HEK293 (cell line): ENCODE data around the gene SBF2.

Experiments
- CTCF ChIA-PET: fragments of 350-600 bp; formaldehyde crosslinking; extraction: SDS; loops from one replicate; lab custom pipeline; 2021; ENCODE audit warnings: antibody characterized with exemption; lab: Yijun Ruan, JAX
- POLR2A ChIA-PET: fragments of 300-600 bp; formaldehyde crosslinking; extraction: SDS; loops from one replicate; lab custom pipeline; 2020; ENCODE audit warnings: antibody characterized with exemption, inconsistent platforms; lab: Yijun Ruan, JAX
- H3K27ac ChIP-seq: fragments of 200-500 bp; sonication (Bioruptor generic); 2 replicates; pipeline ENCODE4 v1.5.1; 2014; ENCODE audit warnings: low read depth, low read length, control low read depth, inconsistent platforms; ENCODE audit errors: extremely low read depth
- H3K36me3 ChIP-seq, 2 experiments: fragments of 200-500 bp in 1 of 2; sonication (Bioruptor generic) in 1 of 2; 1 replicate in 1 of 2; 2 replicates in 1 of 2; pipeline ENCODE4 v1.5.1; 2014 to 2017; ENCODE audit warnings: inconsistent platforms in 2 of 2, low read length in 2 of 2; ENCODE audit not compliant: control insufficient read depth in 2 of 2, insufficient read depth in 1 of 2
- H3K4me1 ChIP-seq: fragments of 200-500 bp; sonication (Bioruptor generic); 2 replicates; pipeline ENCODE4 v1.5.1; 2014; ENCODE audit warnings: mild to moderate bottlenecking, low read length, inconsistent platforms; ENCODE audit not compliant: control insufficient read depth, insufficient read depth
- H3K4me3 ChIP-seq: 2 replicates; pipeline ENCODE4 v1.5.1; 2011; ENCODE audit warnings: low read depth, mild to moderate bottlenecking, control low read depth, low read length, moderate library complexity
- H3K9me3 ChIP-seq: fragments of 200-500 bp; sonication (Bioruptor generic); 2 replicates; pipeline ENCODE4 v1.5.1; 2014; ENCODE audit warnings: low read depth, low read length, inconsistent platforms; ENCODE audit not compliant: control insufficient read depth, insufficient read depth
- EGR2 ChIP-seq: fragments of 450-650 bp; formaldehyde crosslinking; IDR thresholded peaks from 2 replicates; pipeline ENCODE4 v1.5.1; 2016; ENCODE audit warnings: low read depth, missing biosample characterization, missing genetic modification characterization
- GLI2 ChIP-seq: fragments of 450-650 bp; formaldehyde crosslinking; IDR thresholded peaks from 2 replicates; pipeline ENCODE4; 2017; ENCODE audit warnings: missing biosample characterization, missing genetic modification characterization, low read depth, borderline replicate concordance
- KLF9 ChIP-seq: fragments of 450-650 bp; formaldehyde crosslinking; IDR thresholded peaks from 2 replicates; pipeline ENCODE4 v1.5.1; 2016; ENCODE audit warnings: missing biosample characterization, missing genetic modification characterization, low read depth
- YY1 ChIP-seq: fragments of 450-650 bp; formaldehyde crosslinking; IDR thresholded peaks from 2 replicates; pipeline ENCODE4 v1.5.1; 2018; ENCODE audit warnings: missing biosample characterization, missing genetic modification characterization
- ZBTB1 ChIP-seq: fragments of 450-650 bp; formaldehyde crosslinking; IDR thresholded peaks from 2 replicates; pipeline ENCODE4 v1.5.1; 2016; ENCODE audit warnings: missing biosample characterization, missing genetic modification characterization
- ZBTB7A ChIP-seq: fragments of 450-650 bp; formaldehyde crosslinking; IDR thresholded peaks from 2 replicates; pipeline ENCODE4 v1.5.1; 2016; ENCODE audit warnings: low read depth, missing biosample characterization, missing genetic modification characterization
- ZNF10 ChIP-seq: fragments of 450-650 bp; formaldehyde crosslinking; IDR thresholded peaks from 2 replicates; pipeline ENCODE4 v1.5.1; 2017; ENCODE audit warnings: missing biosample characterization, missing genetic modification characterization
- ZNF114 ChIP-seq: fragments of 450-650 bp; formaldehyde crosslinking; IDR thresholded peaks from 2 replicates; pipeline ENCODE4 v1.5.0; 2017; ENCODE audit warnings: missing biosample characterization, missing genetic modification characterization
- ZNF214 ChIP-seq: fragments of 450-650 bp; formaldehyde crosslinking; IDR thresholded peaks from 2 replicates; pipeline ENCODE4 v1.5.1; 2017; ENCODE audit warnings: missing biosample characterization, mild to moderate bottlenecking, missing genetic modification characterization, borderline replicate concordance
- ZNF311 ChIP-seq: fragments of 450-650 bp; formaldehyde crosslinking; IDR thresholded peaks from 2 replicates; pipeline ENCODE4 v1.5.1; 2017; ENCODE audit warnings: missing biosample characterization, missing genetic modification characterization, borderline replicate concordance
- ZNF335 ChIP-seq: fragments of 450-650 bp; formaldehyde crosslinking; conservative IDR thresholded peaks from 2 replicates; pipeline ENCODE4 v1.5.1; 2016; ENCODE audit warnings: missing biosample characterization, missing genetic modification characterization
- ZNF350 ChIP-seq: fragments of 450-650 bp; formaldehyde crosslinking; IDR thresholded peaks from 2 replicates; pipeline ENCODE4 v1.5.0; 2017; ENCODE audit warnings: missing biosample characterization, mild to moderate bottlenecking, missing genetic modification characterization
- ZNF473 ChIP-seq: fragments of 450-650 bp; formaldehyde crosslinking; IDR thresholded peaks from 2 replicates; pipeline ENCODE4 v1.5.1; 2017; ENCODE audit warnings: missing biosample characterization, missing genetic modification characterization
- ZNF549 ChIP-seq: fragments of 450-650 bp; IDR thresholded peaks from 2 replicates; pipeline ENCODE4 v1.5.1; 2018; ENCODE audit warnings: missing biosample characterization, missing genetic modification characterization, mild to moderate bottlenecking, inconsistent platforms, moderate library complexity
- ZNF585B ChIP-seq: fragments of 450-650 bp; formaldehyde crosslinking; IDR thresholded peaks from 2 replicates; pipeline ENCODE4 v1.5.1; 2016; ENCODE audit warnings: missing biosample characterization, missing genetic modification characterization
- TF ChIP-seq, protein P1 (sequence below): fragments of 450-650 bp; formaldehyde crosslinking; IDR thresholded peaks from 2 replicates; pipeline ENCODE4 v1.5.1; 2017; ENCODE audit warnings: missing biosample characterization, missing genetic modification characterization
- TF ChIP-seq, protein P2 (sequence below): fragments of 450-650 bp; formaldehyde crosslinking; IDR thresholded peaks from 2 replicates; pipeline ENCODE4 v1.5.1; 2017; ENCODE audit warnings: missing biosample characterization, missing genetic modification characterization
- TF ChIP-seq, protein P3 (sequence below): sonication (generic); formaldehyde crosslinking; IDR thresholded peaks from 2 replicates; pipeline ENCODE4 v1.8.1; 2022; ENCODE audit warnings: mild to moderate bottlenecking, moderate library complexity, missing genetic modification reagents
- TF ChIP-seq, protein P4 (sequence below): fragments of 450-650 bp; formaldehyde crosslinking; IDR thresholded peaks from 2 replicates; pipeline ENCODE4 v1.5.1; 2016; ENCODE audit warnings: missing biosample characterization, missing genetic modification characterization
- TF ChIP-seq, protein P5 (sequence below): fragments of 450-650 bp; formaldehyde crosslinking; IDR thresholded peaks from 2 replicates; pipeline ENCODE4 v1.5.1; 2016; ENCODE audit warnings: missing biosample characterization, missing genetic modification characterization
- TF ChIP-seq, protein P6 (sequence below): fragments of 450-650 bp; IDR thresholded peaks from 2 replicates; pipeline ENCODE4 v1.5.1; 2018; ENCODE audit warnings: missing biosample characterization, mild to moderate bottlenecking, missing genetic modification characterization

The SBF2 gene

DNA sequence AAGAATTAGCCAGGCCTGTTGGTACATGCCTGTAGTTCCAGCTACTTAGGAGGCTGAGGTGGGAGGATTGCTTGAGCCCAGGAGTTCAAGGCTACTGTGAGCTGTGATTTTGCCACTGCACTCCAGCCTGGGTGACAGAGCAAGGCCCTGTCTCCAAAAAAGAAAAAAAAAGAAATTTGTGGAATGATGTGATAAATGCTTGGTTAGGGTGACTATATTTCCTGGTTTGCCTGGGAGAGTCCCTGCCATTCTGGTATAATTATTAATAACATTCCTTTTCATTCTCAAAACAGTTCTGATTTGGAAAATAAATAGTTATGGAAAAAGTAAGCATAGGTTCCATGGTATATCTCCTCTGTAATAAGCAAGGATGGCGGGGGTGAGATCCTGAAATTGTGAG is 555.3 kb downstream of the SBF2 start:
- ChIA-PET CTCF (interaction anchor here (4.4 kb wide), 1 partner anchor 9 kb away, joined by 17 read pairs; no protein-coding TSS in a partner anchor), POLR2A (no interaction called here)
- Histone ChIP-seq H3K4me1 (no peaks in the 10 kb centered on the region), H3K9me3 (no peaks in the 10 kb centered on the region), H3K27ac (no peak overlapping the region), H3K4me3 (no peak overlapping the region), H3K36me3 (peaks cover 0 to 57% of the 10 kb centered on the region in 2 experiments; a peak in 2 of 3 replicates)
- TF ChIP-seq, protein P1, sequence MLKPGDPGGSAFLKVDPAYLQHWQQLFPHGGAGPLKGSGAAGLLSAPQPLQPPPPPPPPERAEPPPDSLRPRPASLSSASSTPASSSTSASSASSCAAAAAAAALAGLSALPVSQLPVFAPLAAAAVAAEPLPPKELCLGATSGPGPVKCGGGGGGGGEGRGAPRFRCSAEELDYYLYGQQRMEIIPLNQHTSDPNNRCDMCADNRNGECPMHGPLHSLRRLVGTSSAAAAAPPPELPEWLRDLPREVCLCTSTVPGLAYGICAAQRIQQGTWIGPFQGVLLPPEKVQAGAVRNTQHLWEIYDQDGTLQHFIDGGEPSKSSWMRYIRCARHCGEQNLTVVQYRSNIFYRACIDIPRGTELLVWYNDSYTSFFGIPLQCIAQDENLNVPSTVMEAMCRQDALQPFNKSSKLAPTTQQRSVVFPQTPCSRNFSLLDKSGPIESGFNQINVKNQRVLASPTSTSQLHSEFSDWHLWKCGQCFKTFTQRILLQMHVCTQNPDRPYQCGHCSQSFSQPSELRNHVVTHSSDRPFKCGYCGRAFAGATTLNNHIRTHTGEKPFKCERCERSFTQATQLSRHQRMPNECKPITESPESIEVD (tag by site-specific recombination), result no peak
- TF ChIP-seq KLF9 (no peak), ZNF10 (tag by site-specific recombination) (no peak), ZNF335 (tag by site-specific recombination) (no peak), ZNF549 (tag by site-specific recombination) (no peak), ZNF585B (tag by site-specific recombination) (no peak), ZNF350 (tag by site-specific recombination) (no peak), ZNF311 (tag by site-specific recombination) (no peak), EGR2 (tag by site-specific recombination) (no peak), YY1 (no peak)
- TF ChIP-seq, protein P2, sequence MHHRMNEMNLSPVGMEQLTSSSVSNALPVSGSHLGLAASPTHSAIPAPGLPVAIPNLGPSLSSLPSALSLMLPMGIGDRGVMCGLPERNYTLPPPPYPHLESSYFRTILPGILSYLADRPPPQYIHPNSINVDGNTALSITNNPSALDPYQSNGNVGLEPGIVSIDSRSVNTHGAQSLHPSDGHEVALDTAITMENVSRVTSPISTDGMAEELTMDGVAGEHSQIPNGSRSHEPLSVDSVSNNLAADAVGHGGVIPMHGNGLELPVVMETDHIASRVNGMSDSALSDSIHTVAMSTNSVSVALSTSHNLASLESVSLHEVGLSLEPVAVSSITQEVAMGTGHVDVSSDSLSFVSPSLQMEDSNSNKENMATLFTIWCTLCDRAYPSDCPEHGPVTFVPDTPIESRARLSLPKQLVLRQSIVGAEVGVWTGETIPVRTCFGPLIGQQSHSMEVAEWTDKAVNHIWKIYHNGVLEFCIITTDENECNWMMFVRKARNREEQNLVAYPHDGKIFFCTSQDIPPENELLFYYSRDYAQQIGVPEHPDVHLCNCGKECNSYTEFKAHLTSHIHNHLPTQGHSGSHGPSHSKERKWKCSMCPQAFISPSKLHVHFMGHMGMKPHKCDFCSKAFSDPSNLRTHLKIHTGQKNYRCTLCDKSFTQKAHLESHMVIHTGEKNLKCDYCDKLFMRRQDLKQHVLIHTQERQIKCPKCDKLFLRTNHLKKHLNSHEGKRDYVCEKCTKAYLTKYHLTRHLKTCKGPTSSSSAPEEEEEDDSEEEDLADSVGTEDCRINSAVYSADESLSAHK (tag by site-specific recombination), result no peak
- TF ChIP-seq, protein P3, sequence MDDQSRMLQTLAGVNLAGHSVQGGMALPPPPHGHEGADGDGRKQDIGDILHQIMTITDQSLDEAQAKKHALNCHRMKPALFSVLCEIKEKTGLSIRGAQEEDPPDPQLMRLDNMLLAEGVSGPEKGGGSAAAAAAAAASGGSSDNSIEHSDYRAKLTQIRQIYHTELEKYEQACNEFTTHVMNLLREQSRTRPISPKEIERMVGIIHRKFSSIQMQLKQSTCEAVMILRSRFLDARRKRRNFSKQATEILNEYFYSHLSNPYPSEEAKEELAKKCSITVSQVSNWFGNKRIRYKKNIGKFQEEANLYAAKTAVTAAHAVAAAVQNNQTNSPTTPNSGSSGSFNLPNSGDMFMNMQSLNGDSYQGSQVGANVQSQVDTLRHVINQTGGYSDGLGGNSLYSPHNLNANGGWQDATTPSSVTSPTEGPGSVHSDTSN (CRISPR knock-in tag), result no peak
- TF ChIP-seq, protein P4, sequence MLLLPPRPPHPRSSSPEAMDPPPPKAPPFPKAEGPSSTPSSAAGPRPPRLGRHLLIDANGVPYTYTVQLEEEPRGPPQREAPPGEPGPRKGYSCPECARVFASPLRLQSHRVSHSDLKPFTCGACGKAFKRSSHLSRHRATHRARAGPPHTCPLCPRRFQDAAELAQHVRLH (tag by site-specific recombination), result no peak
- TF ChIP-seq, protein P5, sequence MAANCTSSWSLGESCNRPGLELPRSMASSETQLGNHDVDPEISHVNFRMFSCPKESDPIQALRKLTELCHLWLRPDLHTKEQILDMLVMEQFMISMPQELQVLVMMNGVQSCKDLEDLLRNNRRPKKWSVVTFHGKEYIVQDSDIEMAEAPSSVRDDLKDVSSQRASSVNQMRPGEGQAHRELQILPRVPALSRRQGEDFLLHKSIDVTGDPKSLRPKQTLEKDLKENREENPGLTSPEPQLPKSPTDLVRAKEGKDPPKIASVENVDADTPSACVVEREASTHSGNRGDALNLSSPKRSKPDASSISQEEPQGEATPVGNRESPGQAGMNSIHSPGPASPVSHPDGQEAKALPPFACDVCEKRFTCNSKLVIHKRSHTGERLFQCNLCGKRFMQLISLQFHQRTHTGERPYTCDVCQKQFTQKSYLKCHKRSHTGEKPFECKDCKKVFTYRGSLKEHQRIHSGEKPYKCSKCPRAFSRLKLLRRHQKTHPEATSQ (tag by site-specific recombination), result no peak
- TF ChIP-seq, protein P6, sequence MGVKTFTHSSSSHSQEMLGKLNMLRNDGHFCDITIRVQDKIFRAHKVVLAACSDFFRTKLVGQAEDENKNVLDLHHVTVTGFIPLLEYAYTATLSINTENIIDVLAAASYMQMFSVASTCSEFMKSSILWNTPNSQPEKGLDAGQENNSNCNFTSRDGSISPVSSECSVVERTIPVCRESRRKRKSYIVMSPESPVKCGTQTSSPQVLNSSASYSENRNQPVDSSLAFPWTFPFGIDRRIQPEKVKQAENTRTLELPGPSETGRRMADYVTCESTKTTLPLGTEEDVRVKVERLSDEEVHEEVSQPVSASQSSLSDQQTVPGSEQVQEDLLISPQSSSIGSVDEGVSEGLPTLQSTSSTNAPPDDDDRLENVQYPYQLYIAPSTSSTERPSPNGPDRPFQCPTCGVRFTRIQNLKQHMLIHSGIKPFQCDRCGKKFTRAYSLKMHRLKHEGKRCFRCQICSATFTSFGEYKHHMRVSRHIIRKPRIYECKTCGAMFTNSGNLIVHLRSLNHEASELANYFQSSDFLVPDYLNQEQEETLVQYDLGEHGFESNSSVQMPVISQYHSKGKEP (tag by site-specific recombination), result no peak

DNA sequence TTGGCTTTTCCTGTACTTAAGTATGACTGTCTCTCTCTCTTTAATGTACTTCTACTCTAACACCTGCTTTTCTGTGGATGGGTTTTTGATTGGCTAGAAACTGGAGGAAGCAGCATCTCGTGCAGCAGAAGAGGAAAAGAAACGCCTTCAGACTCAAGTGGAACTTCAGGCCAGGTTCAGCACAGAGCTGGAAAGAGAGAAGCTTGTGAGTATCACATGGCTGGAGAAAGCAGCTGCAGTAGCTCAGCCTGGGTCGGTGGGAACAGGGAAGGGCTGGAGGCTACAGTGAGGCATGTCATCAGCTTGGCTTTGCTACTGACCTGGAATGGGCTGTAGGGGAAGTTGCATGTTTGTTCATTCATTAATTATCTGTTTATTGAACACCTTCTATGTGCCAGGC is 555.9 kb downstream of the SBF2 start:
- Histone ChIP-seq H3K36me3 (peaks cover 0 to 61% of the 10 kb centered on the region in 2 experiments; a peak in 2 of 3 replicates), H3K27ac (no peak overlapping the region), H3K4me1 (no peaks in the 10 kb centered on the region), H3K9me3 (no peaks in the 10 kb centered on the region), H3K4me3 (no peak overlapping the region)
- CTCF ChIA-PET, result interaction anchor here (4.4 kb wide), 1 partner anchor 10 kb away, joined by 17 read pairs; no protein-coding TSS in a partner anchor
- POLR2A ChIA-PET, result no interaction called here
- TF ChIP-seq ZBTB7A (tag by site-specific recombination) (no peak), ZNF114 (tag by site-specific recombination) (no peak), GLI2 (no peak), ZBTB1 (tag by site-specific recombination) (no peak), ZNF473 (no peak), ZNF214 (tag by site-specific recombination) (no peak)
- TF ChIP-seq, protein P2 (tag by site-specific recombination), result no peak
